Astrocyte of the spinal cord (primary cell): Measurements from ENCODE around the gene NKAIN4.

Source experiments
- DNase-seq: peaks from one replicate; pipeline ENCODE4 v3.0.0; 2011; ENCODE audit warnings: low read depth, low spot score
- H3K4me3 ChIP-seq: 2 replicates; pipeline ENCODE4 v1.5.1; 2011; ENCODE audit warnings: low read depth, mild to moderate bottlenecking, low read length, moderate library complexity
- CTCF ChIP-seq: IDR thresholded peaks from 2 replicates; pipeline ENCODE4 v1.5.1; 2012; ENCODE audit warnings: low read depth, mild to moderate bottlenecking, low read length, inconsistent platforms
- in situ Hi-C: cut with HindIII; loops from 2 replicates; pipeline ENCODE4 v1.10.0; 2017; ENCODE audit warnings: low sequenced_read_pairs

The NKAIN4 gene

GRCh38 chr20:63280929-63281545, 26.8 kb upstream of the NKAIN4 start:
- H3K4me3 ChIP-seq = no peak overlapping the region
- in situ Hi-C loops = no loop called here
- DNase-seq = no peak
- peak; percentile 45 for TF ChIP-seq CTCF

- no peak for TF ChIP-seq CTCF
- no peak for DNase-seq
- in situ Hi-C loops = no loop called here
- H3K4me3 ChIP-seq = no peak overlapping the region
These were observed 26.1 kb upstream of the NKAIN4 start for GRCh38 chr20:63280371-63280770.

DNA sequence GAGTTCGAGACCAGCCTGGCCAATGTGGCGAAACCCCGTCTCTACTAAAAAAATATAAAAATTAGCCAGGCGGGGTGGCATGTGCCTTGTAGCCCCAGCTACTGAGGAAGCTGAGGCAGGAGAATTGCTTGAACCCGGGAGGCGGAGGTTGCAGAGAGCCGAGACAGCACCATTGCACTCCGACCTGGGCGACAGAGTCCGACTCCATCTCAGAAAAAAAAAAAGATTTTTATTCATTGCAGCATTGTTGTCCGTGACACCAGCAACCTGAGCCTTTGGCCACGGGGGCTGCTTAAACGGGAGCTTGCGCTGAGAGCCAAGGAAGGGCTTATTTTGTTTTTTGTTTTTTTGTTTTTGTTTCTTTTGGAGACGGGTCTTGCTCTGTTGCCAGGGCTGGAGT, 25.7 kb upstream of the NKAIN4 start:
- H3K4me3 ChIP-seq = no peak overlapping the region
- in situ Hi-C loops = no loop called here
- no peak for DNase-seq
- TF ChIP-seq CTCF = no peak

DNA sequence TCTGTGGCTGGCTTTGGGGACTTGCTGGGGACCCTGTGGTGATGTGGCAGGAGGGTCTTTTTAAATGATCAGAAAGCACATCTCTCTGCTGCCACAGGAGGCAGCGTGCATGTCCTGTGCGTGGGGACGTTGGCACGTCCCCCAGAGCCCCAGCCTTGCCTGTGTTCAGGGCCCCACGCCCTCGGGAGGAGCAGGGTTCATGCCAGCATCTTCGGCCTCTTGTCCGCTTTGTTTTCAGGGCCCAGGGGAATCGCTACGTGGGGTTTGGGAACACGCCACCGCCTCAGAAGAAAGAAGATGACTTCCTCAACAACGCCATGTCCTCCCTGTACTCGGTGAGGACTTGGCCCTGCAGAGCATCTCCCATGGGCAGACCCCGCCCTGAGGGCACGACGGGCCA, 24.4 kb upstream of the NKAIN4 start:
- in situ Hi-C loops = no loop called here
- H3K4me3 ChIP-seq = no peak overlapping the region
- TF ChIP-seq CTCF = no peak
- DNase-seq = no peak

GRCh38 chr20:63277466-63278272, 23.4 kb upstream of the NKAIN4 start:
- no peak for DNase-seq
- no peak for TF ChIP-seq CTCF
- in situ Hi-C loops = no loop called here
- H3K4me3 ChIP-seq = no peak overlapping the region

DNA sequence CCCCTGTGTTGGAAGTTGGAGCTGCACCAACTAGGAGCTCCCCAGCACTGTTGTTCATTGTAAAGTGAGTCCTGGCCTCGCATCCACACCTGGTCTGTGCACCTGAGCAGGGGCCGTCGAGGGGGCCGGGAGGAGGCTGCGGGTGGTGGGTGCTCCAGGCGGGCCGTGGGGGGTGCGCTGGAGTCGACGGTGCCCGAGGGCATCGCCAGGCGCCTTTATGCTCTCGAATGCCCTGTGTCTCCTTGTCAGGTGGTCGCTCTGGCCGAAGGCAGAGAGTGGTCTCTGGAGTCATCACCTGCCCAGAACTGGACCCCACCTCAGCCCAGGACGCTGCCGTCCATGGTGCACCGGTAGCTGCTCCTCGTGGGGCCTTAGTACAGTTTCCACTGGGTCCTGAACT, 22.7 kb upstream of the NKAIN4 start:
- in situ Hi-C loops = no loop called here
- no peak for TF ChIP-seq CTCF
- no peak overlapping the region for H3K4me3 ChIP-seq
- no peak for DNase-seq
